Progenitor cell of endocrine pancreas (in vitro differentiated cells): ENCODE measurements around the gene SERPINA10. TPM values are rescaled to one million over a fixed set of nuclear protein-coding genes. Genes with fewer than 3 reads are reported as not detected.

Experiments
- DNase-seq: peaks from one replicate; pipeline ENCODE4 v3.0.0; 2021; ENCODE audit warnings: low spot score; ENCODE audit not compliant: unreplicated experiment
- H3K27ac Mint-ChIP-seq: 2 replicates; pipeline ENCODE4 v1.8.0; 2021; ENCODE audit warnings: mild to moderate bottlenecking, moderate library complexity, mixed read lengths
- H3K27me3 Mint-ChIP-seq: 2 replicates; pipeline ENCODE4 v1.8.0; 2021; ENCODE audit warnings: mixed read lengths
- H3K36me3 Mint-ChIP-seq: 2 replicates; pipeline ENCODE4 v1.8.0; 2022; ENCODE audit warnings: mixed read lengths; ENCODE audit not compliant: insufficient read depth
- H3K4me1 Mint-ChIP-seq: 2 replicates; pipeline ENCODE4 v1.8.0; 2021; ENCODE audit warnings: low read depth, mixed read lengths
- H3K4me3 Mint-ChIP-seq: 2 replicates; pipeline ENCODE4 v1.8.0; 2021; ENCODE audit warnings: low read depth, mild to moderate bottlenecking, moderate library complexity, mixed read lengths
- H3K9me3 Mint-ChIP-seq: 2 replicates; pipeline ENCODE4 v1.8.0; 2021; ENCODE audit warnings: low read depth, mixed read lengths
- total RNA-seq: library from RNA; stranded (reverse); gene quantifications from 2 replicates; pipeline ENCODE4 v1.2.1, GENCODE V29; 2021
- TF ChIP-seq, protein P1 (sequence below): fragments of 200-600 bp; sonication (generic); IDR thresholded peaks from one replicate; pipeline ENCODE4 v1.5.0; 2021; ENCODE audit warnings: antibody characterized with exemption, mild to moderate bottlenecking; ENCODE audit not compliant: unreplicated experiment

The SERPINA10 gene
- total RNA-seq, 1 donor from 2014 or later: 2.6 TPM

GRCh38 chr14:94338023-94338422, 45.0 kb upstream of the SERPINA10 start:
- H3K4me3 Mint-ChIP-seq: no peak overlapping the region
- no peak overlapping the region for H3K27ac Mint-ChIP-seq

GRCh38 chr14:94337274-94337673, 44.2 kb upstream of the SERPINA10 start:
- Mint-ChIP-seq H3K27me3 (peaks cover 6% of the 10 kb centered on the region), H3K9me3 (peaks cover 14% of the 10 kb centered on the region), H3K4me1 (peaks cover 4% of the 10 kb centered on the region), H3K4me3 (no peak overlapping the region), H3K27ac (no peak overlapping the region), H3K36me3 (no peaks in the 10 kb centered on the region)
- TF ChIP-seq, protein P1, sequence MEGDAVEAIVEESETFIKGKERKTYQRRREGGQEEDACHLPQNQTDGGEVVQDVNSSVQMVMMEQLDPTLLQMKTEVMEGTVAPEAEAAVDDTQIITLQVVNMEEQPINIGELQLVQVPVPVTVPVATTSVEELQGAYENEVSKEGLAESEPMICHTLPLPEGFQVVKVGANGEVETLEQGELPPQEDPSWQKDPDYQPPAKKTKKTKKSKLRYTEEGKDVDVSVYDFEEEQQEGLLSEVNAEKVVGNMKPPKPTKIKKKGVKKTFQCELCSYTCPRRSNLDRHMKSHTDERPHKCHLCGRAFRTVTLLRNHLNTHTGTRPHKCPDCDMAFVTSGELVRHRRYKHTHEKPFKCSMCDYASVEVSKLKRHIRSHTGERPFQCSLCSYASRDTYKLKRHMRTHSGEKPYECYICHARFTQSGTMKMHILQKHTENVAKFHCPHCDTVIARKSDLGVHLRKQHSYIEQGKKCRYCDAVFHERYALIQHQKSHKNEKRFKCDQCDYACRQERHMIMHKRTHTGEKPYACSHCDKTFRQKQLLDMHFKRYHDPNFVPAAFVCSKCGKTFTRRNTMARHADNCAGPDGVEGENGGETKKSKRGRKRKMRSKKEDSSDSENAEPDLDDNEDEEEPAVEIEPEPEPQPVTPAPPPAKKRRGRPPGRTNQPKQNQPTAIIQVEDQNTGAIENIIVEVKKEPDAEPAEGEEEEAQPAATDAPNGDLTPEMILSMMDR: no peak
- DNase-seq: no peak

More at GRCh38 chr14:94338023-94338422, 45.0 kb upstream of the SERPINA10 start:
- H3K27me3 Mint-ChIP-seq: peaks cover 11% of the 10 kb centered on the region
- H3K36me3 Mint-ChIP-seq: no peaks in the 10 kb centered on the region
- TF ChIP-seq, protein P1: no peak
- peaks cover 14% of the 10 kb centered on the region for H3K9me3 Mint-ChIP-seq
- peaks cover 4% of the 10 kb centered on the region for H3K4me1 Mint-ChIP-seq
- DNase-seq: no peak

DNA sequence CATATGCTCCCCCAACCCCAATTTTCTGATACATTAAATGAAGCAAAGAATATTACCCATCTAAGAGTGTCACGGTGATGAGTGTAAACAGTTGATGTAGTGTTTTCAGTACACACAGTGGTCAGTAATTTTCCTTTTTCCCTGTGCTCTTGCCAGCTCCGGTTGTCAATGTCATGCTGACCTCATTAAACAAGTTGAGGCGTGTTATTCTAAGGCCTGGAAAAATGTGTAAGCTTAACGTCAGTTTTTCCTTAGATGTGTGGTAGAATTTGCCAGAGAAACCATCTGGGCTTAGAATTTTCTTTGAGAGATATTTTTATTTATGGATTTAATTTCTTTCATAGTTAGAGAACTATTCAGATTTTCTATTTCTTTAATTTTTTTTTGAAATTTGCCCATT, 41.8 kb upstream of the SERPINA10 start:
- H3K36me3 Mint-ChIP-seq: no peaks in the 10 kb centered on the region
- TF ChIP-seq, protein P1: no peak
- peaks cover 2% of the 10 kb centered on the region for H3K4me1 Mint-ChIP-seq
- no peak overlapping the region for H3K27ac Mint-ChIP-seq
- H3K9me3 Mint-ChIP-seq: peaks cover 14% of the 10 kb centered on the region
- H3K4me3 Mint-ChIP-seq: no peak overlapping the region
- H3K27me3 Mint-ChIP-seq: no peaks in the 10 kb centered on the region
- no peak for DNase-seq

DNA sequence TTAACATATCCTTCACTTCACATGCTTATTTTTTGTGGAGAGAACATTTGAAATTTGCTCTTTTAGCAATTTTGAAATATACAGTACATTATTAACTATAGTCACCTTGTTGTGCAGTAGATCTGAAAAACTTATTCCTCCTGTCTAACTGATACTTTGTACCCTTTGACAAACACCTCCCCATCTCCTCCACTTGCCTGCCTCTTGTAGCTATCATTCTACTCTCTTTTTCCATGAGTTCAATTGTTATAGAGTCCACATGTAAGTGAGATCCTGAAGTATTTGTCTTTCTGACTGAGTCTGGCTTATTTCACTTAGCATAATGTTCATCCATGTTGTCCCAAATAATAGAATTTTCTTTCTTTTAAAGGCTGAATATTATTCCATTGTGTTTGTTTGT, 39.5 kb upstream of the SERPINA10 start:
- peaks cover 7% of the 10 kb centered on the region for H3K9me3 Mint-ChIP-seq
- no peak for DNase-seq

GRCh38 chr14:94332063-94332583, 39.1 kb upstream of the SERPINA10 start:
- H3K27me3 Mint-ChIP-seq: no peaks in the 10 kb centered on the region

More for the DNA sequence above, 39.5 kb upstream of the SERPINA10 start:
- H3K27ac Mint-ChIP-seq: no peak overlapping the region
- no peak overlapping the region for H3K4me3 Mint-ChIP-seq
- H3K27me3 Mint-ChIP-seq: no peaks in the 10 kb centered on the region
- TF ChIP-seq, protein P1: no peak
- H3K36me3 Mint-ChIP-seq: no peaks in the 10 kb centered on the region
- H3K4me1 Mint-ChIP-seq: no peaks in the 10 kb centered on the region

More at GRCh38 chr14:94332063-94332583, 39.1 kb upstream of the SERPINA10 start:
- Mint-ChIP-seq H3K9me3 (peaks cover 4% of the 10 kb centered on the region), H3K4me1 (no peaks in the 10 kb centered on the region), H3K27ac (no peak overlapping the region), H3K36me3 (no peaks in the 10 kb centered on the region), H3K4me3 (no peak overlapping the region)
- DNase-seq: no peak
- TF ChIP-seq, protein P1: no peak
